GM12892 (cell line): ENCODE data around the gene SFMBT1.

Experiments
- POLR2A ChIP-seq: IDR thresholded peaks from 2 replicates; pipeline ENCODE4 v1.6.1; 2011; ENCODE audit warnings: low read depth, low read length, control low read depth
- POLR2AphosphoS5 ChIP-seq: IDR thresholded peaks from 2 replicates; pipeline ENCODE4 v1.6.1; 2011; ENCODE audit warnings: low read depth, low read length, control low read depth

DNA sequence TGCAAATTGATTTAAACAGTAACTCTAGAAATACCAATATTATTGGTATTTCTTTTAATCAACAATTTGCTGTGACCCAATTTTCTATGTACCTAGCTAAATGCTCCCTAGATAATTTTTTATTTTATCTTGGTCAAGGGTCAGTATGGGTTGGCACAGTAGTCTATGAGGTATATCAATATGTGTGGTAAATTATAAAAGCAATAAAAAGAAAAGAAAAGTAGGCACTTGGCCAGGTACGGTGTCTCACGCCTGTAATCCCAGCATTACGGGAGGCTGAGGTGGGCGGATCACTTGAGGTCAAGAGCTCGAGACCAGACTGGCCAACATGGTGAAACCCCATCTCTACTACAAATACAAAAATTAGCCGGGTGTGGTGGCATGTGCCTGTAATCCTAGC, 114.5 kb downstream of the SFMBT1 start:
- TF ChIP-seq POLR2AphosphoS5 = no peak
- no peak for TF ChIP-seq POLR2A
